HCT116 (cell line): Measurements from ENCODE around the gene DOCK1. TPM values are rescaled to one million over a fixed set of nuclear protein-coding genes. Genes with fewer than 3 reads are reported as not detected.

Source experiments
- ATAC-seq: fragments of 200-7000 bp; cut with Tn5 transposase; 2 replicates; pipeline ENCODE4 v1.9.1; 2020; ENCODE audit warnings: mild to moderate bottlenecking, moderate library complexity
- BruUV-seq: library from RNA; stranded (reverse); fragments of 400-500 nt; replicated peaks from 2 replicates; lab custom pipeline; 2021; lab: Mats Ljungman, UMichigan
- CTCF ChIA-PET: fragments of 300-600 bp; sonication (Branson Sonifier 250); formaldehyde crosslinking; loops from one replicate; lab custom pipeline; 2021; ENCODE audit warnings: antibody characterized with exemption; lab: Charles Lee
- POLR2A ChIA-PET: fragments of 300-600, 350-600 bp; sonication (Branson Sonifier 250); formaldehyde crosslinking; loops from one replicate; lab custom pipeline; 2021; ENCODE audit warnings: antibody characterized with exemption; lab: Charles Lee
- RAD21 ChIA-PET, 2 experiments: fragments of 300-600 bp; sonication (Branson Sonifier 250); formaldehyde crosslinking; loops; one replicate each; lab custom pipeline; 2023; ENCODE audit warnings: low total read pairs in 2 of 2; ENCODE audit not compliant: uncharacterized antibody in 2 of 2, unreplicated experiment in 2 of 2, low non-redundant PET in 1 of 2; lab: Charles Lee
- DNase-seq: peaks from one replicate; pipeline ENCODE4 v3.0.0-alpha.2; 2010; ENCODE audit warnings: low read depth, low spot score
- H2AFZ ChIP-seq: fragments of 200-600 bp; shearing (Covaris generic), sonication (generic); 2 replicates; pipeline ENCODE4 v1.6.1; 2017; ENCODE audit warnings: low read depth, mixed run types, mixed read lengths, antibody characterized with exemption, low read length; ENCODE audit not compliant: poor library complexity, severe bottlenecking
- H3K27ac ChIP-seq: 2 replicates; pipeline ENCODE4 v1.5.1; 2012; ENCODE audit warnings: low read depth, low read length
- H3K27me3 ChIP-seq: fragments of 200-600 bp; sonication (generic); 2 replicates; pipeline ENCODE4 v1.6.1; 2016; ENCODE audit warnings: mixed run types, low read length, mixed read lengths; ENCODE audit not compliant: insufficient read depth
- H3K36me3 ChIP-seq, 2 experiments: fragments of 200-500 bp in 1 of 2; fragments of 200-600 bp in 1 of 2; sonication (Bioruptor generic) in 1 of 2; sonication (generic) in 1 of 2; 2 replicates each; pipeline versions ENCODE4 v1.5.1 to v1.6.1; 2014 to 2016; ENCODE audit warnings: low read length in 2 of 2, inconsistent platforms in 1 of 2, mixed read lengths in 1 of 2, mixed run types in 1 of 2; ENCODE audit not compliant: insufficient read depth in 2 of 2, control insufficient read depth in 1 of 2
- H3K4me1 ChIP-seq, 2 experiments: fragments of 200-600 bp in 1 of 2; sonication (generic) in 1 of 2; 2 replicates each; pipeline versions ENCODE4 v1.5.1 to v1.6.1; 2012 to 2017; ENCODE audit warnings: low read length in 2 of 2, inconsistent platforms in 1 of 2, mild to moderate bottlenecking in 1 of 2, mixed read lengths in 1 of 2, mixed run types in 1 of 2, moderate library complexity in 1 of 2; ENCODE audit not compliant: insufficient read depth in 2 of 2, control insufficient read depth in 1 of 2
- H3K4me2 ChIP-seq: fragments of 200-600 bp; sonication (generic); 2 replicates; pipeline ENCODE4 v1.6.1; 2017; ENCODE audit warnings: mixed run types, low read length, mixed read lengths
- H3K4me3 ChIP-seq, 2 experiments: fragments of 200-600 bp in 1 of 2; sonication (generic) in 1 of 2; replicated peaks in 1 of 2; 2 replicates each; pipeline ENCODE4 v1.5.1; 2011 to 2016; ENCODE audit warnings: low read length in 2 of 2, control low read depth in 1 of 2, low read depth in 1 of 2, mild to moderate bottlenecking in 1 of 2, mixed read lengths in 1 of 2, mixed run types in 1 of 2
- H3K79me2 ChIP-seq: fragments of 200-600 bp; sonication (generic); 2 replicates; pipeline ENCODE4 v1.6.1; 2017; ENCODE audit warnings: mild to moderate bottlenecking, mixed run types, low read length, moderate library complexity, mixed read lengths; ENCODE audit not compliant: insufficient read depth
- H3K9ac ChIP-seq: fragments of 200-600 bp; sonication (generic); 2 replicates; pipeline ENCODE4 v1.6.1; 2016; ENCODE audit warnings: low read length, mixed read lengths
- H3K9me2 ChIP-seq: fragments of 200-600 bp; sonication (generic), shearing (Covaris generic); 2 replicates; pipeline ENCODE4 v1.6.1; 2017; ENCODE audit warnings: mixed run types, mild to moderate bottlenecking, moderate library complexity; ENCODE audit not compliant: insufficient read depth
- H3K9me3 ChIP-seq, 2 experiments: fragments of 200-500 bp in 1 of 2; fragments of 200-600 bp in 1 of 2; sonication (Bioruptor generic) in 1 of 2; sonication (generic) in 1 of 2; 2 replicates each; pipeline ENCODE4 v1.6.1; 2014 to 2017; ENCODE audit warnings: low read length in 2 of 2, mixed read lengths in 2 of 2, inconsistent platforms in 1 of 2, low read depth in 1 of 2, mild to moderate bottlenecking in 1 of 2, mixed run types in 1 of 2, moderate library complexity in 1 of 2; ENCODE audit not compliant: control insufficient read depth in 1 of 2, insufficient read depth in 1 of 2
- H4K20me1 ChIP-seq: fragments of 200-600 bp; sonication (generic), shearing (Covaris generic); 2 replicates; pipeline ENCODE4 v1.6.1; 2017; ENCODE audit warnings: mixed run types, mild to moderate bottlenecking, moderate library complexity; ENCODE audit not compliant: insufficient read depth
- CBX3 ChIP-seq: IDR thresholded peaks from 2 replicates; pipeline ENCODE4 v1.6.1; 2012; ENCODE audit warnings: low read depth
- CEBPB ChIP-seq: IDR thresholded peaks from 2 replicates; pipeline ENCODE4 v1.6.1; 2012; ENCODE audit warnings: low read depth
- CTCF ChIP-seq, 3 experiments: fragments of 200-600 bp in 1 of 3; sonication (generic) in 1 of 3; IDR thresholded peaks in 2 of 3; conservative IDR thresholded peaks in 1 of 3; 2 replicates each; pipeline ENCODE4 v1.5.1; 2012 to 2017; ENCODE audit warnings: low read depth in 2 of 3, low read length in 2 of 3, antibody characterized with exemption in 1 of 3, borderline replicate concordance in 1 of 3, control low read depth in 1 of 3, mild to moderate bottlenecking in 1 of 3, mixed read lengths in 1 of 3, mixed run types in 1 of 3, moderate library complexity in 1 of 3; ENCODE audit not compliant: insufficient read depth in 1 of 3
- ELF1 ChIP-seq: IDR thresholded peaks from 2 replicates; pipeline ENCODE4 v1.6.1; 2012; ENCODE audit warnings: low read depth, borderline replicate concordance
- EZH2 ChIP-seq: fragments of 200-600 bp; sonication (generic); IDR thresholded peaks from 2 replicates; pipeline ENCODE4 v1.6.1; 2017; ENCODE audit warnings: antibody characterized with exemption, mixed run types
- EZH2phosphoT487 ChIP-seq: fragments of 200-600 bp; IDR thresholded peaks from 2 replicates; pipeline ENCODE4 v1.6.1; 2018; ENCODE audit warnings: antibody characterized with exemption, borderline replicate concordance
- JUND ChIP-seq: IDR thresholded peaks from 2 replicates; pipeline ENCODE4 v1.6.1; 2012
- MAX ChIP-seq: IDR thresholded peaks from 2 replicates; pipeline ENCODE4 v1.6.1; 2012
- POLR2A ChIP-seq: IDR thresholded peaks from 2 replicates; pipeline ENCODE4 v1.7.0; 2011; ENCODE audit warnings: borderline replicate concordance; ENCODE audit not compliant: insufficient read depth, insufficient read length; ENCODE audit errors: extremely low read depth
- RAD21 ChIP-seq: IDR thresholded peaks from 2 replicates; pipeline ENCODE4 v1.6.1; 2012; ENCODE audit warnings: low read depth, mild to moderate bottlenecking
- REST ChIP-seq: IDR thresholded peaks from 2 replicates; pipeline ENCODE4 v1.6.1; 2012; ENCODE audit warnings: low read depth
- SIN3A ChIP-seq: IDR thresholded peaks from 2 replicates; pipeline ENCODE4 v1.6.1; 2012; ENCODE audit warnings: low read depth
- SP1 ChIP-seq: IDR thresholded peaks from 2 replicates; pipeline ENCODE4 v1.6.1; 2012; ENCODE audit warnings: low read depth
- TCF7L2 ChIP-seq: IDR thresholded peaks from 2 replicates; pipeline ENCODE4 v1.7.0; 2011; ENCODE audit warnings: borderline replicate concordance, inconsistent platforms; ENCODE audit not compliant: insufficient read depth, insufficient read length; ENCODE audit errors: extremely low read depth
- YY1 ChIP-seq: IDR thresholded peaks from 2 replicates; pipeline ENCODE4 v1.6.1; 2011; ENCODE audit warnings: low read length, low read depth, moderate library complexity, mild to moderate bottlenecking; ENCODE audit not compliant: insufficient replicate concordance; ENCODE audit errors: extremely low read depth
- ZBTB33 ChIP-seq: IDR thresholded peaks from 2 replicates; pipeline ENCODE4 v1.6.1; 2011; ENCODE audit warnings: mild to moderate bottlenecking, low read length, moderate library complexity; ENCODE audit not compliant: insufficient replicate concordance; ENCODE audit errors: extremely low read depth
- ZNF274 ChIP-seq: fragments of 200-500 bp; sonication (Bioruptor generic); IDR thresholded peaks from 2 replicates; pipeline ENCODE4 v1.6.1; 2014; ENCODE audit warnings: mild to moderate bottlenecking, low read depth, low read length, inconsistent platforms
- intact Hi-C: fragments of 100-400 bp; cut with micrococcal nuclease; formaldehyde crosslinking; loops from 2 replicates; pipeline ENCODE4 v1.10.0; 2022
- total RNA-seq: library from RNA; stranded (reverse); gene quantifications from one replicate; pipeline ENCODE4 v1.2.1, GENCODE V29; 2021; ENCODE audit not compliant: unreplicated experiment

The DOCK1 gene
- total RNA-seq, 1 experiment from 2014 or later = 46.5 TPM

- Histone ChIP-seq H3K9ac (no peak overlapping the region), H3K4me1 (peaks cover 3 to 17% of the 10 kb centered on the region in 2 experiments), H3K36me3 (no peaks in the 10 kb centered on the region), H3K4me3 (no peak overlapping the region), H3K4me2 (no peak overlapping the region), H3K9me2 (no peaks in the 10 kb centered on the region), H3K27ac (no peak overlapping the region), H3K9me3 (no peaks in the 10 kb centered on the region), H3K79me2 (no peaks in the 10 kb centered on the region), H4K20me1 (peaks cover 4% of the 10 kb centered on the region; the same call in 1 of the 2 replicates), H2AFZ (no peak overlapping the region), H3K27me3 (no peaks in the 10 kb centered on the region)
- ATAC-seq (no peak), DNase-seq (no peak)
- CTCF ChIA-PET = no interaction called here
- RAD21 ChIA-PET = no interaction called here
- no TSS peak for BruUV-seq
- POLR2A ChIA-PET = no interaction called here
- intact Hi-C loops = no loop called here
- no peak for TF ChIP-seq CTCF (IDR thresholded peaks at IDR 0.05 in 2 of 3, conservative IDR thresholded peaks at IDR 0.05 in 1 of 3; ENCODE audit: borderline replicate concordance in 1 of 3, insufficient read depth in 1 of 3, low read depth in 2 of 3, low read length in 2 of 3)
- TF ChIP-seq JUND = no peak
- TF ChIP-seq CEBPB = no peak
- TF ChIP-seq MAX = no peak
- no peak for TF ChIP-seq TCF7L2
- TF ChIP-seq ZBTB33 = no peak
- TF ChIP-seq CBX3 = no peak
- no peak for TF ChIP-seq YY1
- TF ChIP-seq ELF1 = no peak
- no peak for TF ChIP-seq SIN3A
- TF ChIP-seq RAD21 = no peak
- TF ChIP-seq POLR2A = no peak
- TF ChIP-seq REST = no peak
- TF ChIP-seq SP1 = no peak
- TF ChIP-seq EZH2 = no peak
- TF ChIP-seq ZNF274 = no peak
- TF ChIP-seq EZH2phosphoT487 = no peak
Measured at GRCh38 chr10:127154831-127155620, 249.8 kb downstream of the DOCK1 start.
